Suprapubic skin (tissue), 4 donors: ENCODE results near the gene LRRC51. TPM values are rescaled to one million over a fixed set of nuclear protein-coding genes. Genes with fewer than 3 reads are reported as not detected.
"Not testable (repeated sequence)": the region's sequence is repeated elsewhere in the genome, so short reads cannot be mapped to it uniquely, and the experiment has no call there.

Experiments
- DNase-seq, 2 donors: peaks; one replicate each; pipeline ENCODE4 v3.0.0-alpha.2; 2019; ENCODE audit warnings: low spot score in 2 of 2
- H3K27ac ChIP-seq: fragments of 200-600 bp; sonication (generic); one replicate; pipeline ENCODE4 v1.5.1; 2019
- H3K27me3 ChIP-seq: fragments of 200-600 bp; sonication (generic); one replicate; pipeline ENCODE4 v1.5.1; 2019
- H3K36me3 ChIP-seq: fragments of 200-600 bp; sonication (generic); one replicate; pipeline ENCODE4 v1.5.1; 2019
- H3K4me1 ChIP-seq: fragments of 200-600 bp; sonication (generic); one replicate; pipeline ENCODE4 v1.5.1; 2019
- H3K4me3 ChIP-seq: fragments of 200-600 bp; sonication (generic); one replicate; pipeline ENCODE4 v1.5.1; 2019; ENCODE audit warnings: mild to moderate bottlenecking
- H3K9me3 ChIP-seq: fragments of 200-600 bp; sonication (generic); one replicate; pipeline ENCODE4 v1.5.1; 2019
- EP300 ChIP-seq: sonication (generic); formaldehyde crosslinking; IDR thresholded peaks from one replicate; pipeline ENCODE4 v1.6.1; 2017; ENCODE audit warnings: antibody characterized with exemption
- POLR2A ChIP-seq, 2 donors: fragments of 450-650 bp; IDR thresholded peaks; one replicate each; pipeline ENCODE4 v1.6.1; 2017; ENCODE audit warnings: antibody characterized with exemption in 2 of 2, mild to moderate bottlenecking in 2 of 2, moderate library complexity in 2 of 2
- POLR2AphosphoS5 ChIP-seq, 3 donors: sonication (generic); formaldehyde crosslinking; IDR thresholded peaks; one replicate each; pipeline ENCODE4 v1.6.1; 2017; ENCODE audit warnings: antibody characterized with exemption in 3 of 3
- WGBS: methylation state at CpG from one replicate; pipeline ENCODE4 v1.1.5; 2018; 5-methylcytosine and 5-hydroxymethylcytosine counted together
- total RNA-seq, 4 donors: library from RNA; depleted of rRNA; stranded (reverse); fragments of >200 nt; gene quantifications; one replicate each; pipeline ENCODE4 v1.1.0, GENCODE V29; 2016
- TF ChIP-seq, protein P1 (sequence below), 2 donors: fragments of 200-600 bp in 1 of 2; fragments of 450-650 bp in 1 of 2; sonication (generic) in 1 of 2; IDR thresholded peaks; one replicate each; pipeline ENCODE4 v1.5.1; 2016 to 2019; ENCODE audit warnings: antibody characterized with exemption in 2 of 2, mild to moderate bottlenecking in 1 of 2, moderate library complexity in 1 of 2

Gene LRRC51
- total RNA-seq, 4 donors from 2014 or later: 3.7 to 9.9 (median 6.6) TPM

- Histone ChIP-seq H3K9me3 (no peaks in the 10 kb centered on the region), H3K36me3 (no peaks in the 10 kb centered on the region), H3K27ac (peak overlapping the region; percentile 56), H3K4me1 (peaks cover 7% of the 10 kb centered on the region), H3K27me3 (no peaks in the 10 kb centered on the region), H3K4me3 (no peak overlapping the region)
- no peak for DNase-seq
- 51% methylated on average over 3 of the region's 3 CpGs for WGBS
- TF ChIP-seq, protein P1, sequence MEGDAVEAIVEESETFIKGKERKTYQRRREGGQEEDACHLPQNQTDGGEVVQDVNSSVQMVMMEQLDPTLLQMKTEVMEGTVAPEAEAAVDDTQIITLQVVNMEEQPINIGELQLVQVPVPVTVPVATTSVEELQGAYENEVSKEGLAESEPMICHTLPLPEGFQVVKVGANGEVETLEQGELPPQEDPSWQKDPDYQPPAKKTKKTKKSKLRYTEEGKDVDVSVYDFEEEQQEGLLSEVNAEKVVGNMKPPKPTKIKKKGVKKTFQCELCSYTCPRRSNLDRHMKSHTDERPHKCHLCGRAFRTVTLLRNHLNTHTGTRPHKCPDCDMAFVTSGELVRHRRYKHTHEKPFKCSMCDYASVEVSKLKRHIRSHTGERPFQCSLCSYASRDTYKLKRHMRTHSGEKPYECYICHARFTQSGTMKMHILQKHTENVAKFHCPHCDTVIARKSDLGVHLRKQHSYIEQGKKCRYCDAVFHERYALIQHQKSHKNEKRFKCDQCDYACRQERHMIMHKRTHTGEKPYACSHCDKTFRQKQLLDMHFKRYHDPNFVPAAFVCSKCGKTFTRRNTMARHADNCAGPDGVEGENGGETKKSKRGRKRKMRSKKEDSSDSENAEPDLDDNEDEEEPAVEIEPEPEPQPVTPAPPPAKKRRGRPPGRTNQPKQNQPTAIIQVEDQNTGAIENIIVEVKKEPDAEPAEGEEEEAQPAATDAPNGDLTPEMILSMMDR (IDR thresholded peaks at IDR 0.05): no peak
- TF ChIP-seq POLR2A (IDR thresholded peaks at IDR 0.05): no peak
- no peak for TF ChIP-seq EP300
- no peak for TF ChIP-seq POLR2AphosphoS5 (IDR thresholded peaks at IDR 0.05)
Observed at GRCh38 chr11:72141066-72141465, 60.4 kb downstream of the LRRC51 start.

GRCh38 chr11:72142086-72142485 is 61.4 kb downstream of the LRRC51 start:
- 29% methylated on average over 1 of the region's 1 CpG for WGBS
- not testable (repeated sequence) for H3K4me1 ChIP-seq, H3K9me3 ChIP-seq, H3K27me3 ChIP-seq, H3K36me3 ChIP-seq, H3K27ac ChIP-seq, DNase-seq, H3K4me3 ChIP-seq

GRCh38 chr11:72142543-72142942 is 61.9 kb downstream of the LRRC51 start:
- H3K36me3 ChIP-seq, H3K4me1 ChIP-seq, H3K27me3 ChIP-seq, DNase-seq, H3K27ac ChIP-seq, H3K4me3 ChIP-seq, H3K9me3 ChIP-seq: not testable (repeated sequence)
- WGBS: no CpG with 5 or more reads among the region's 1 CpG

DNA sequence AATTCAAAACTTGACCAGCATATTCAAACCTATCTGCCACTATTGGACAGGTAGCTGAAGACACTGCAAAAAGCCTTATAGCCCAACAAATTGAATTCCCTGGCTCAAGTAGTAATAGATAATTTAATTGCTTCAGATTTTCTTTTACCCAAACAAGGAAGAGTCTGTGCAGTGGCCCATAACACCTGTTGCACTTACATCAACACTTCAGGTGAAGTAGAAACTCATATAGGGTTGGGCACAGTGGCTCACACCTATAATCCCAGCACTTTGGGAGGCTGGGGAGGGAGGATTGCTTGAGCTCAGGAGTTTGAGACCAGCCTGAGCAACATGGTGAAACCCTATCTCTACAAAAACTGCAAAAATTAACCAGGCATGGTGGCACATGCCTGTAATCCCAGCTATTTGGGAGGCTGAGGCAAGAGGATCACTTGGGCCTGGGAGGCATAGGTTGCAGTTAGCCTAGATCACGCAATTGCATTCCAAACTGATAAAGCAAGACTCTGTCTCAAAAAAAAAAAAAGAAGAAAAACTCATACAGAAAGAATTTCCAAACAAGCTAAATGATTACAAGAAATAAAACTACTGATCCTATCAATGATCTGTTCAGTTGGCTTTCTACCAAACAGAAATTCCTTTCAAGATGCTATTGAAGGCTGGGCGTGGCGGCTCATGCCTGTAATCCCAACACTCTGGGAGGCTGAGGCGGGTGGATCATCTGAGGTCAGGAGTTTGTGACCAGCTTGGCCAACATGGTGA is 64.3 kb downstream of the LRRC51 start:
- TF ChIP-seq POLR2A (IDR thresholded peaks at IDR 0.05): no peak
- no peak for TF ChIP-seq EP300
- TF ChIP-seq, protein P1 (IDR thresholded peaks at IDR 0.05): no peak
- H3K4me1 ChIP-seq: peaks cover 7% of the 10 kb centered on the region
- WGBS: 46% methylated on average over 4 of the region's 4 CpGs
- no peaks in the 10 kb centered on the region for H3K36me3 ChIP-seq
- no peak overlapping the region for H3K4me3 ChIP-seq
- no peak for DNase-seq
- H3K27me3 ChIP-seq: no peaks in the 10 kb centered on the region
- H3K9me3 ChIP-seq: no peaks in the 10 kb centered on the region
- no peak overlapping the region for H3K27ac ChIP-seq

Other genes with a start within 250 kb of the LRRC51 start
- not detected for gene DEFB108B, start 247.7 kb upstream of the LRRC51 start, total RNA-seq
- gene DEFB131B, start 202.4 kb upstream of the LRRC51 start, total RNA-seq: not detected
- 10 to 100 TPM in 1 of 4 donors, 1 to 10 TPM in 3; 3.6 to 25.3 (median 5.2) TPM for gene XNDC1N, start 152.3 kb upstream of the LRRC51 start, total RNA-seq
- gene RNF121, start 151.8 kb upstream of the LRRC51 start, total RNA-seq: 10 to 100 TPM; 19.6 to 36.0 (median 26.3) TPM
- 10 to 100 TPM in 1 of 4 donors, 1 to 10 TPM in 3; 2.9 to 18.6 (median 7.2) TPM for gene IL18BP, start 81.9 kb upstream of the LRRC51 start, total RNA-seq
- 100 to 1,000 TPM; 296 to 845 (median 452) TPM for gene NUMA1, start 308 bp upstream of the LRRC51 start, total RNA-seq
- 100 to 1,000 TPM in 2 of 4 donors, 10 to 100 TPM in 2; 64.5 to 111 (median 101) TPM for gene LAMTOR1, start 22.4 kb downstream of the LRRC51 start, total RNA-seq
- gene TOMT, start 25.1 kb downstream of the LRRC51 start, total RNA-seq: not detected
- gene ANAPC15, start 31.8 kb downstream of the LRRC51 start, total RNA-seq: 10 to 100 TPM; 20.6 to 32.1 (median 25.6) TPM
- not detected for gene FOLR3, start 54.9 kb downstream of the LRRC51 start, total RNA-seq
- 1 to 10 TPM in 3 of 4 donors, not detected in 1; 1.5 to 4.3 (median 4.3) TPM for gene FOLR1, start 111.3 kb downstream of the LRRC51 start, total RNA-seq
- gene FOLR2, start 135.9 kb downstream of the LRRC51 start, total RNA-seq: 10 to 100 TPM in 1 of 4 donors, 1 to 10 TPM in 3; 3.1 to 10.1 (median 5.1) TPM
- gene INPPL1, start 143.9 kb downstream of the LRRC51 start, total RNA-seq: 100 to 1,000 TPM in 1 of 4 donors, 10 to 100 TPM in 3; 31.0 to 102 (median 63.1) TPM
- gene PHOX2A, start 163.3 kb downstream of the LRRC51 start, total RNA-seq: not detected